Right lobe of liver (tissue), 6 donors: ENCODE data around the gene AGR3. TPM values are rescaled to one million over a fixed set of nuclear protein-coding genes. Genes with fewer than 3 reads are reported as not detected.

Source experiments
- ATAC-seq, 4 donors: fragments of 200-7000 bp; cut with Tn5 transposase; one replicate each; pipeline ENCODE4 v1.9.1; 2020; ENCODE audit warnings: mild to moderate bottlenecking in 4 of 4, moderate library complexity in 4 of 4
- DNase-seq, 3 donors: peaks; one replicate each; pipeline ENCODE4 v3.0.0-alpha.2; 2020
- H3K27ac ChIP-seq, 3 donors: fragments of 200-600 bp; one replicate each; pipeline ENCODE4 v1.8.0; 2022
- H3K27me3 ChIP-seq, 2 donors: fragments of 200-600 bp; one replicate each; pipeline ENCODE4 v1.8.0; 2022
- H3K36me3 ChIP-seq, 4 donors: fragments of 200-600 bp; sonication (generic) in 1 of 4; one replicate each; pipeline versions ENCODE4 v1.5.1 to v1.8.0; 2017 to 2022; ENCODE audit warnings: control low read depth in 1 of 4
- H3K4me1 ChIP-seq, 4 donors: fragments of 200-600 bp; sonication (generic) in 1 of 4; one replicate each; pipeline versions ENCODE4 v1.5.1 to v1.8.0; 2017 to 2022; ENCODE audit warnings: control low read depth in 1 of 4
- H3K4me3 ChIP-seq, 3 donors: fragments of 200-600 bp; one replicate each; pipeline ENCODE4 v1.8.0; 2022
- H3K9me3 ChIP-seq, 4 donors: fragments of 200-600 bp; sonication (generic) in 1 of 4; one replicate each; pipeline versions ENCODE4 v1.5.1 to v1.8.0; 2017 to 2022; ENCODE audit warnings: control low read depth in 1 of 4
- POLR2A ChIP-seq: fragments of 450-650 bp; IDR thresholded peaks from one replicate; pipeline ENCODE4 v1.6.1; 2017; ENCODE audit warnings: antibody characterized with exemption, mild to moderate bottlenecking
- WGBS: methylation state at CpG from one replicate; pipeline ENCODE4 v1.1.6; 2018; ENCODE audit warnings: low coverage, low lambda C conversion rate; ENCODE audit not compliant: insufficient coverage; ENCODE audit errors: missing lambda C conversion rate; 5-methylcytosine and 5-hydroxymethylcytosine counted together
- intact Hi-C, 2 donors: fragments of 100-400 bp; cut with DNase I; formaldehyde crosslinking; loops; one replicate each; pipeline versions ENCODE4 v1.11.2 to v1.14.1; 2022
- total RNA-seq, 6 experiments: library from RNA; depleted of rRNA in 2 of 6; stranded (reverse); fragments of >200 nt in 2 of 6; fragmentation: NEBNext Ultra II Directional in 3 of 6; extraction: Animal tissue kit (Norgen Biotek cat#: 25700) in 3 of 6; gene quantifications; one replicate each; pipeline versions ENCODE4 v1.1.0 to v1.2.4, GENCODE V29; 2016 to 2023
- TF ChIP-seq, protein P1 (sequence below), 4 donors: fragments of 200-600 bp in 3 of 4; fragments of 450-650 bp in 1 of 4; IDR thresholded peaks; one replicate each; pipeline versions ENCODE4 v1.5.1 to v1.8.0; 2016 to 2022; ENCODE audit warnings: antibody characterized with exemption in 4 of 4, mild to moderate bottlenecking in 2 of 4
- donor health status: DM: no; HTN: yes; CAD: no.
- donor health status: DM: no; HTN: no; CAD: no.
- donor health status: DM: no; HTN: no; CAD: no.
- donor health status: DM: no; HTN: yes; CAD: no.
- donor health status: DM: no; HTN: yes; CAD: no.

AGR3 gene
- total RNA-seq, 6 experiments from 2014 or later, result not detected

DNA sequence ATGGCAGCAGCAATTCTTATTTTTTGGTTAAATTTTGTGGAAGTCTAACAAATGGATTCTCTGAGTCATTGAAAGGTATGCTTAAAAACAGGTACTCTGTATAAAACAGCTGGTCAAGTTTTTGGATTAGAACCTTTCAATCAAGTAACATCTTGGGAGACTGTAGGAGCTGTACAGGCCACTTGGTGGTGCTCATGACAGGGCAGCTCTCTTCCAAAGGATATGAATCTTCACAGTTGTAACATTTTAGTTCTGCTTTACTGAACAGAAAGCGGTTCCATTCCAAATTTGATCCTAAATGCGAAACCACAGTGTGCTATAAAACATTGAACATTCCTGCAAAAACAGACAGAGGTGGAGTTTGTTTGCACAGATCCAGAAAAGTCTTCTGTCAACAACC is 44.5 kb upstream of the AGR3 start:
- TF ChIP-seq, protein P1, sequence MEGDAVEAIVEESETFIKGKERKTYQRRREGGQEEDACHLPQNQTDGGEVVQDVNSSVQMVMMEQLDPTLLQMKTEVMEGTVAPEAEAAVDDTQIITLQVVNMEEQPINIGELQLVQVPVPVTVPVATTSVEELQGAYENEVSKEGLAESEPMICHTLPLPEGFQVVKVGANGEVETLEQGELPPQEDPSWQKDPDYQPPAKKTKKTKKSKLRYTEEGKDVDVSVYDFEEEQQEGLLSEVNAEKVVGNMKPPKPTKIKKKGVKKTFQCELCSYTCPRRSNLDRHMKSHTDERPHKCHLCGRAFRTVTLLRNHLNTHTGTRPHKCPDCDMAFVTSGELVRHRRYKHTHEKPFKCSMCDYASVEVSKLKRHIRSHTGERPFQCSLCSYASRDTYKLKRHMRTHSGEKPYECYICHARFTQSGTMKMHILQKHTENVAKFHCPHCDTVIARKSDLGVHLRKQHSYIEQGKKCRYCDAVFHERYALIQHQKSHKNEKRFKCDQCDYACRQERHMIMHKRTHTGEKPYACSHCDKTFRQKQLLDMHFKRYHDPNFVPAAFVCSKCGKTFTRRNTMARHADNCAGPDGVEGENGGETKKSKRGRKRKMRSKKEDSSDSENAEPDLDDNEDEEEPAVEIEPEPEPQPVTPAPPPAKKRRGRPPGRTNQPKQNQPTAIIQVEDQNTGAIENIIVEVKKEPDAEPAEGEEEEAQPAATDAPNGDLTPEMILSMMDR (IDR thresholded peaks at IDR 0.05), result peak; percentile 60 to 74 (median 70)
- TF ChIP-seq POLR2A, result no peak
- no peak overlapping the region for H3K4me3 ChIP-seq
- peaks cover 0 to 7% (median 3%) of the 10 kb centered on the region in 4 donors for H3K4me1 ChIP-seq
- no peaks in the 10 kb centered on the region for H3K36me3 ChIP-seq
- H3K27me3 ChIP-seq, result no peaks in the 10 kb centered on the region
- no peaks in the 10 kb centered on the region for H3K9me3 ChIP-seq
- intact Hi-C loops, result no loop called here
- 29% methylated on average over 2 of the region's 2 CpGs for WGBS
- no peak overlapping the region for H3K27ac ChIP-seq
- DNase-seq (peak in 1 of 3 donors; percentile 29), ATAC-seq (peak; percentile 83 to 90 (median 87))

DNA sequence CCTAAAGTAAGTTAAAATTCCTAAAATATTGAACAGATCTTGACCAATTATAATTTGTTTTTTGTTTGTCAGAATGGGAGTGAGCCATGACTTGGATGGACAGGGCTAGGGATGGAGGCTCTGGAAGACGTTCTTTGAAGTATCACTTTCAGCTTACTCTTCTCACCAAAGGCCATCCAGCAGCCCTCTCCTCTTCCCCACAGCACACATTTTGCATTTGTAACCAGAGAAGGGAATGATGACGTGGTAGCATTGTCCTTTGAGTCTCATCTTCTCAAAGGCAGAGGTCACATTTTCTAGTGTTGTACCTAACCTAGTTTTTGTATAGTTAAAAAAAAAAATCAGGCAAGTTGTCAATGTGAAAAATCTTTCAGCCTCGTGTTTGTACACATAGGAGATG is 43.8 kb upstream of the AGR3 start:
- H3K27me3 ChIP-seq, result no peaks in the 10 kb centered on the region
- DNase-seq (no peak), ATAC-seq (no peak)
- H3K4me3 ChIP-seq, result no peak overlapping the region
- WGBS, result 59% methylated on average over 3 of the region's 3 CpGs
- no peaks in the 10 kb centered on the region for H3K36me3 ChIP-seq
- peaks cover 0 to 7% (median 3%) of the 10 kb centered on the region in 4 donors for H3K4me1 ChIP-seq
- TF ChIP-seq POLR2A, result no peak
- TF ChIP-seq, protein P1 (IDR thresholded peaks at IDR 0.05), result no peak
- intact Hi-C loops, result no loop called here
- no peaks in the 10 kb centered on the region for H3K9me3 ChIP-seq
- no peak overlapping the region for H3K27ac ChIP-seq

DNA sequence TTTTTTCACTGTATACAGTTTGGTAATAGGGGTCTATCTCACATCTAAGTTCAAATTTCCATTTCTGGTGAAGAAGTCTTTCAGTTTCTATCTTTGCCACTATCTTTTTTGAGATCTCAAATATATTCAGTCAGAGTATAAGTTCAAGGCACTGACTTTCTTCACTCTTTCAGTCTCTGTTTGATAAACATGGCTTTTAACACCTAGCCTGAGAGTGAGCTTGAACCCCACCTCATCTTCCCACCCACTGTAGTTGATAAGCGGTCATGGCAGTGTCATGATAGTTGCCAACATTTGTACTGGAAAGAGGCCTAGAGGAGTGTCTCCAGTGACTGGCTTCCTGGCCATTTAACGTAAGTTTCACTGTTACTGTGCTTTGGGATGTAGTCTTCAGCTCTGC is 41.2 kb upstream of the AGR3 start:
- H3K27ac ChIP-seq, result no peak overlapping the region
- 87% methylated on average over 2 of the region's 2 CpGs for WGBS
- DNase-seq, result no peak
- peaks cover 0 to 7% (median 3%) of the 10 kb centered on the region in 4 donors for H3K4me1 ChIP-seq
- no peaks in the 10 kb centered on the region for H3K27me3 ChIP-seq
- peak in 1 of 4 donors; percentile 28 for ATAC-seq
- H3K9me3 ChIP-seq, result no peaks in the 10 kb centered on the region
- H3K36me3 ChIP-seq, result no peaks in the 10 kb centered on the region
- no peak for TF ChIP-seq POLR2A
- TF ChIP-seq, protein P1 (IDR thresholded peaks at IDR 0.05), result no peak
- H3K4me3 ChIP-seq, result no peak overlapping the region
- intact Hi-C loops, result no loop called here

DNA sequence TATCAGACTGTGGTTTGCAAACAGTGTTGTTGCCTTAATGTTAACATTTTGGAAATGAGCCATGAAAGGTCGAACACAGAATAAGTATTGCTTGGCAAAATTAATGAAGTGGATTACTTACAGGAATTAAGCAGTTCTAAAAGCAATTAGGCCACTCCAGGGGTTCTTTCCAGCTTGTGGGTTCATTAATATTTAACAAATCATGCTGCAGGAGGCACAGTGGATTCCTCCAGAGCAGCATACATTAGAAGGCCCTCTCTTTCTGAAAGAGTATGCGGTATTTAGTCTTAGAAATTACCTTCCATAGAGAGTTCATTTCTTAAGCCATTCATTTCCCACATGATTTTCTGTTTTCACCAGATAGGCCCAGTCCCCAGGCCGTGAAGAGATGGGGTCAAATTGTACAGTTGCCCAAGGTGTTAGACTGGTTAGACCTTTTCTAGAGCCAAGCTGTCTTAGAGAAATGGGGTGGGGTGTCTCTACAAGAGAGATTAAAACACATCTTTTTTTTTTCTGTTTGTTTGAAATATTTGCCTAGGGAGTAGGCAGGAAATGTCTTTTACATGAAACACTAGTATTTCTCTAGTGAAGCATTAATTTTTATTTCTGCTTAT is 40.0 kb upstream of the AGR3 start:
- 54% methylated on average over 3 of the region's 3 CpGs for WGBS
- Histone ChIP-seq H3K4me3 (no peak overlapping the region), H3K27ac (no peak overlapping the region), H3K4me1 (peaks cover 0 to 7% (median 2%) of the 10 kb centered on the region in 4 donors), H3K36me3 (no peaks in the 10 kb centered on the region), H3K9me3 (no peaks in the 10 kb centered on the region), H3K27me3 (no peaks in the 10 kb centered on the region)
- no peak for TF ChIP-seq POLR2A
- TF ChIP-seq, protein P1 (IDR thresholded peaks at IDR 0.05), result no peak
- no peak for DNase-seq
- ATAC-seq, result peak; percentile 29 to 50 (median 36)
- intact Hi-C loops, result no loop called here
